HepG2 (cell line): ENCODE measurements around the gene MESD. TPM values are rescaled to one million over a fixed set of nuclear protein-coding genes. Genes with fewer than 3 reads are reported as not detected.

Experiments
- ATAC-seq: fragments of 200-7000 bp; cut with Tn5 transposase; 3 replicates; pipeline ENCODE4 v1.9.1; 2020; ENCODE audit warnings: mild to moderate bottlenecking, moderate library complexity
- BruUV-seq: library from RNA; stranded (reverse); fragments of 400-500 nt; replicated peaks from 2 replicates; lab custom pipeline; 2021; lab: Mats Ljungman, UMichigan
- CTCF ChIA-PET: fragments of 300-600 bp; formaldehyde crosslinking; extraction: SDS; loops from one replicate; lab custom pipeline; 2021; ENCODE audit warnings: low total read pairs, inconsistent platforms, low intra/inter-chr PET ratio; lab: Yijun Ruan, JAX
- POLR2A ChIA-PET: fragments of 350-600 bp; sonication (Branson Sonifier 250); formaldehyde crosslinking; loops from one replicate; lab custom pipeline; 2020; ENCODE audit warnings: antibody characterized with exemption, inconsistent platforms; lab: Yijun Ruan, JAX
- DNase-seq: peaks from one replicate; pipeline ENCODE4 v3.0.0-alpha.2; 2015; ENCODE audit warnings: low spot score
- FAIRE-seq: peaks from 3 replicates; lab custom pipeline; 2011; peaks lifted over from hg19 to GRCh38; lab: Jason Lieb, UNC
- H2AFZ ChIP-seq: one replicate; pipeline ENCODE4 v1.6.1; 2011; ENCODE audit warnings: low read length, inconsistent platforms
- H3K27ac ChIP-seq: fragments of 300-600 bp; 3 replicates; pipeline ENCODE4 v1.8.0; 2011; ENCODE audit warnings: mixed run types, mild to moderate bottlenecking, mixed read lengths, low read length, inconsistent platforms; ENCODE audit not compliant: insufficient read depth; ENCODE audit errors: extremely low read length
- H3K27me3 ChIP-seq, 2 experiments: fragments of 200-600 bp in 1 of 2; 2 replicates in 1 of 2; 3 replicates in 1 of 2; pipeline versions ENCODE4 v1.6.0 to v1.8.0; 2011; ENCODE audit warnings: low read length in 2 of 2, mild to moderate bottlenecking in 2 of 2, moderate library complexity in 2 of 2, inconsistent platforms in 1 of 2; ENCODE audit not compliant: insufficient read depth in 2 of 2, control insufficient read depth in 1 of 2
- H3K36me3 ChIP-seq, 2 experiments: fragments of 200-600 bp in 1 of 2; replicated peaks in 1 of 2; 2 replicates in 1 of 2; 3 replicates in 1 of 2; pipeline versions ENCODE4 v1.5.1 to v1.8.0; 2011; ENCODE audit warnings: low read length in 2 of 2, inconsistent platforms in 1 of 2; ENCODE audit not compliant: insufficient read depth in 2 of 2, control insufficient read depth in 1 of 2
- H3K4me1 ChIP-seq: 2 replicates; pipeline ENCODE4 v1.5.1; 2012; ENCODE audit warnings: low read length, inconsistent platforms; ENCODE audit not compliant: insufficient read depth
- H3K4me2 ChIP-seq: 2 replicates; pipeline ENCODE4 v1.6.0; 2011; ENCODE audit warnings: low read depth, low read length, inconsistent platforms
- H3K4me3 ChIP-seq, 3 experiments: fragments of 200-600 bp in 1 of 3; sonication (generic), shearing (Covaris generic) in 1 of 3; replicated peaks in 1 of 3; 2 replicates each; pipeline ENCODE4 v1.5.1; 2011 to 2016; ENCODE audit warnings: low read length in 3 of 3, inconsistent platforms in 2 of 3, low read depth in 2 of 3, mild to moderate bottlenecking in 2 of 3, control low read depth in 1 of 3, mixed read lengths in 1 of 3; ENCODE audit not compliant: insufficient read depth in 1 of 3
- H3K79me2 ChIP-seq: one replicate; pipeline ENCODE4 v1.6.1; 2011; ENCODE audit warnings: low read length, inconsistent platforms; ENCODE audit not compliant: insufficient read depth
- H3K9ac ChIP-seq: 2 replicates; pipeline ENCODE4 v1.6.0; 2011; ENCODE audit warnings: mild to moderate bottlenecking, low read depth, low read length, inconsistent platforms; ENCODE audit not compliant: insufficient read depth
- H3K9me3 ChIP-seq: 2 replicates; pipeline ENCODE4 v1.5.1; 2012; ENCODE audit warnings: mild to moderate bottlenecking, low read length
- H4K20me1 ChIP-seq: 2 replicates; pipeline ENCODE4 v1.6.0; 2011; ENCODE audit warnings: inconsistent platforms, mild to moderate bottlenecking, low read length, moderate library complexity; ENCODE audit not compliant: insufficient read depth
- CAMTA2 ChIP-seq: sonication (generic); formaldehyde crosslinking; IDR thresholded peaks from 2 replicates; pipeline ENCODE4 v1.4.0; 2020; ENCODE audit warnings: mild to moderate bottlenecking, missing genetic modification reagents, borderline replicate concordance
- GPN1 ChIP-seq: sonication (generic); formaldehyde crosslinking; IDR thresholded peaks from 2 replicates; pipeline ENCODE4 v1.5.1; 2020; ENCODE audit warnings: missing genetic modification reagents, borderline replicate concordance
- HOXD1 ChIP-seq: sonication (generic); formaldehyde crosslinking; IDR thresholded peaks from 2 replicates; pipeline ENCODE4 v1.5.0; 2020; ENCODE audit warnings: missing genetic modification reagents
- JARID2 ChIP-seq: sonication (generic); formaldehyde crosslinking; IDR thresholded peaks from 2 replicates; pipeline ENCODE4 v1.8.1; 2023; ENCODE audit warnings: missing genetic modification reagents, inconsistent platforms; ENCODE audit not compliant: insufficient replicate concordance
- MXD1 ChIP-seq: sonication (generic); formaldehyde crosslinking; IDR thresholded peaks from 2 replicates; pipeline ENCODE4 v1.4.0; 2020; ENCODE audit warnings: mild to moderate bottlenecking, missing genetic modification reagents
- NFKBIZ ChIP-seq: IDR thresholded peaks from 2 replicates; pipeline ENCODE4 v1.6.1; 2018; ENCODE audit warnings: missing genetic modification reagents, missing compliant biosample characterization
- RELA ChIP-seq: sonication (generic); formaldehyde crosslinking; IDR thresholded peaks from 2 replicates; pipeline ENCODE4 v1.4.0; 2020; ENCODE audit warnings: missing genetic modification reagents
- TMF1 ChIP-seq: sonication (generic); formaldehyde crosslinking; IDR thresholded peaks from 2 replicates; pipeline ENCODE4 v1.8.1; 2022; ENCODE audit warnings: low read depth, missing genetic modification reagents
- ZMYM4 ChIP-seq: sonication (generic); formaldehyde crosslinking; IDR thresholded peaks from 2 replicates; pipeline ENCODE4 v1.8.1; 2023; ENCODE audit warnings: mild to moderate bottlenecking, missing genetic modification reagents
- ZNF10 ChIP-seq: sonication (generic); formaldehyde crosslinking; IDR thresholded peaks from 2 replicates; pipeline ENCODE4 v1.4.0; 2020; ENCODE audit warnings: mild to moderate bottlenecking, low read depth, missing genetic modification reagents, borderline replicate concordance
- ZNF124 ChIP-seq: sonication (generic); formaldehyde crosslinking; IDR thresholded peaks from 2 replicates; pipeline ENCODE4 v1.4.0; 2020; ENCODE audit warnings: missing genetic modification reagents
- ZNF34 ChIP-seq: sonication (generic); formaldehyde crosslinking; IDR thresholded peaks from 2 replicates; pipeline ENCODE4 v1.4.0; 2020; ENCODE audit warnings: mild to moderate bottlenecking, missing genetic modification reagents, borderline replicate concordance
- ZNF496 ChIP-seq: sonication (generic); formaldehyde crosslinking; IDR thresholded peaks from 2 replicates; pipeline ENCODE4 v1.8.1; 2023; ENCODE audit warnings: mild to moderate bottlenecking, moderate library complexity, missing genetic modification reagents; ENCODE audit not compliant: insufficient replicate concordance
- ZNF577 ChIP-seq: sonication (generic); formaldehyde crosslinking; IDR thresholded peaks from 2 replicates; pipeline ENCODE4 v1.4.0; 2020; ENCODE audit warnings: mild to moderate bottlenecking, low read depth, missing genetic modification reagents, borderline replicate concordance
- ZNF616 ChIP-seq: sonication (generic); formaldehyde crosslinking; IDR thresholded peaks from 2 replicates; pipeline ENCODE4 v1.5.0; 2020; ENCODE audit warnings: low read depth, mild to moderate bottlenecking, missing genetic modification reagents
- ZNF780A ChIP-seq: sonication (generic); formaldehyde crosslinking; IDR thresholded peaks from 2 replicates; pipeline ENCODE4 v1.8.0; 2022; ENCODE audit warnings: mild to moderate bottlenecking, missing genetic modification reagents, moderate library complexity
- WGBS: methylation state at CpG from one replicate; pipeline ENCODE4 v1.1.6; 2017; ENCODE audit warnings: low lambda C conversion rate; 5-methylcytosine and 5-hydroxymethylcytosine counted together
- in situ Hi-C: cut with HindIII; loops from 2 replicates; pipeline ENCODE4 v1.10.0; 2017; ENCODE audit warnings: low pct_unique_long_range_greater_than_20kb; ENCODE audit not compliant: extremely low pct_ligation_motif_present
- intact Hi-C: fragments of 100-400 bp; cut with micrococcal nuclease; formaldehyde crosslinking; loops from one replicate; pipeline ENCODE4 v1.10.0; 2022; ENCODE audit not compliant: unreplicated experiment
- polyA plus RNA-seq, 8 experiments: library from polyadenylated mRNA; depleted of rRNA in 3 of 8; stranded (reverse) in 7 of 8; unstranded in 1 of 8; fragments of >200 nt; fragmentation: Illumina TruSeq in 4 of 8; extraction: Trizol in 4 of 8; gene quantifications; 2 replicates each; pipeline versions ENCODE4 v1.2.1 to v1.2.3, GENCODE V29; 2011 to 2016; ENCODE audit warnings: low read depth in 4 of 8, missing spikeins in 1 of 8, mixed read lengths in 1 of 8; ENCODE audit not compliant: insufficient read depth in 1 of 8
- total RNA-seq, 5 experiments: library from RNA; depleted of rRNA; stranded (reverse); fragments of >200 nt; fragmentation: Illumina TruSeq; extraction: Trizol; gene quantifications; 2 replicates each; pipeline ENCODE4 v1.2.3, GENCODE V29; 2016; ENCODE audit warnings: low read depth in 1 of 5
- TF ChIP-seq, protein P1 (sequence below), 2 experiments: sonication (generic) in 1 of 2; formaldehyde crosslinking in 1 of 2; IDR thresholded peaks; 2 replicates each; pipeline versions ENCODE4 v1.4.0 to v1.6.1; 2018 to 2020; ENCODE audit warnings: missing genetic modification reagents in 2 of 2, borderline replicate concordance in 1 of 2, low read depth in 1 of 2, mild to moderate bottlenecking in 1 of 2, missing biosample characterization in 1 of 2

MESD gene
- total and polyA plus RNA-seq, 2 of the 13 experiments (the other 11 are each of a cell fraction or from before 2014, with no cell fraction given): 18.0 to 46.2 TPM

GRCh38 chr15:80932989-80933388 is 56.6 kb downstream of the MESD start:
- H3K27ac ChIP-seq: no peak overlapping the region
- peaks cover 25 to 69% of the 10 kb centered on the region in 2 experiments; a peak in 4 of 5 replicates for H3K36me3 ChIP-seq
- H3K4me3 ChIP-seq: no peak overlapping the region
- no peak overlapping the region for H3K9ac ChIP-seq
- no peaks in the 10 kb centered on the region for H4K20me1 ChIP-seq
- 98% methylated on average over 7 of the region's 15 CpGs for WGBS
- no peak overlapping the region for H2AFZ ChIP-seq
- BruUV-seq: no TSS peak
- H3K4me2 ChIP-seq: no peak overlapping the region
- H3K79me2 ChIP-seq: no peaks in the 10 kb centered on the region
- ATAC-seq (no peak), DNase-seq (no peak), FAIRE-seq (no peak)
- H3K4me1 ChIP-seq: no peaks in the 10 kb centered on the region
- in situ Hi-C loops (no loop called here), intact Hi-C loops (no loop called here)
- no peak for TF ChIP-seq HOXD1 (CRISPR knock-in tag)
- ChIA-PET CTCF (no interaction called here), POLR2A (no interaction called here)
- H3K27me3 ChIP-seq: no peaks in the 10 kb centered on the region
- H3K9me3 ChIP-seq: no peaks in the 10 kb centered on the region

DNA sequence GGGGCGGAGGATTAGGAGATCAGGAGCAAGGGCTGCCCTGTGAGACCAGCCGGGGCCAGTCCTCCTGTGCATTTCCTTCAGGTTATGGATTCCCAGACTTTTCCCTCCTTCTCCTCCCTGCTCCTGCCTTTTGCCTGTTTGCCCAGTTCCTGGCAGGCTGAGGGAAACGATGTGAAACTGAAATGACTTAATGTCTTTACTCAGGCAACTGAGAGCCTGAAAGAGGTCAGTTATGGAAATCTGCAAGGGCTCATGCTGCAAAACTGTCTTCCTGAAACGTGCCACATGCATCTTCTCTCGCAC is 57.2 kb downstream of the MESD start:
- no TSS peak for BruUV-seq
- FAIRE-seq (no peak), DNase-seq (no peak), ATAC-seq (no peak)
- Histone ChIP-seq H3K79me2 (no peaks in the 10 kb centered on the region), H3K9ac (no peak overlapping the region), H3K36me3 (peaks cover 24 to 70% of the 10 kb centered on the region in 2 experiments; a peak in 4 of 5 replicates), H3K27ac (no peak overlapping the region), H3K4me3 (no peak overlapping the region), H3K9me3 (no peaks in the 10 kb centered on the region), H4K20me1 (no peaks in the 10 kb centered on the region), H3K4me2 (no peak overlapping the region), H3K4me1 (no peaks in the 10 kb centered on the region), H2AFZ (no peak overlapping the region), H3K27me3 (no peaks in the 10 kb centered on the region)
- CTCF ChIA-PET: no interaction called here
- 90% methylated on average over 5 of the region's 5 CpGs for WGBS
- TF ChIP-seq JARID2: no peak
- TF ChIP-seq ZMYM4 (CRISPR knock-in tag): no peak
- TF ChIP-seq CAMTA2 (CRISPR knock-in tag): no peak
- TF ChIP-seq ZNF10 (CRISPR knock-in tag): no peak
- no peak for TF ChIP-seq TMF1 (CRISPR knock-in tag)
- no peak for TF ChIP-seq ZNF496 (CRISPR knock-in tag)
- no peak for TF ChIP-seq ZNF616
- TF ChIP-seq, protein P1, sequence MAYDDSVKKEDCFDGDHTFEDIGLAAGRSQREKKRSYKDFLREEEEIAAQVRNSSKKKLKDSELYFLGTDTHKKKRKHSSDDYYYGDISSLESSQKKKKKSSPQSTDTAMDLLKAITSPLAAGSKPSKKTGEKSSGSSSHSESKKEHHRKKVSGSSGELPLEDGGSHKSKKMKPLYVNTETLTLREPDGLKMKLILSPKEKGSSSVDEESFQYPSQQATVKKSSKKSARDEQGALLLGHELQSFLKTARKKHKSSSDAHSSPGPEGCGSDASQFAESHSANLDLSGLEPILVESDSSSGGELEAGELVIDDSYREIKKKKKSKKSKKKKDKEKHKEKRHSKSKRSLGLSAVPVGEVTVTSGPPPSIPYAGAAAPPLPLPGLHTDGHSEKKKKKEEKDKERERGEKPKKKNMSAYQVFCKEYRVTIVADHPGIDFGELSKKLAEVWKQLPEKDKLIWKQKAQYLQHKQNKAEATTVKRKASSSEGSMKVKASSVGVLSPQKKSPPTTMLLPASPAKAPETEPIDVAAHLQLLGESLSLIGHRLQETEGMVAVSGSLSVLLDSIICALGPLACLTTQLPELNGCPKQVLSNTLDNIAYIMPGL (CRISPR knock-in tag; IDR thresholded peaks at IDR 0.05; ENCODE audit: borderline replicate concordance in 1 of 2, low read depth in 1 of 2): no peak
- TF ChIP-seq RELA: no peak
- no peak for TF ChIP-seq ZNF34 (CRISPR knock-in tag)
- no peak for TF ChIP-seq ZNF780A
- TF ChIP-seq ZNF124: no peak
- TF ChIP-seq GPN1 (CRISPR knock-in tag): no peak
- TF ChIP-seq ZNF577: no peak
- no peak for TF ChIP-seq NFKBIZ (CRISPR knock-in tag)
- TF ChIP-seq MXD1 (CRISPR knock-in tag): no peak
- in situ Hi-C loops: no loop called here
- intact Hi-C loops: no loop called here
- POLR2A ChIA-PET: no interaction called here
